Measurements from ENCODE around the gene EPHB6.

Gene EPHB6

GRCh38 chr7:142870147-142870559, 15.3 kb downstream of the EPHB6 start:
- TF ChIP-seq JUND (IDR thresholded peaks at IDR 0.05; ENCODE audit: low read depth) = no peak
- DNase-seq (ENCODE audit: low read depth in 1 of 2, low spot score in 1 of 2) = no peak
- in situ Hi-C loops (cut with HindIII; ENCODE audit: low pct_unique_long_range_greater_than_20kb, low sequenced_read_pairs) = no loop called here

DNA sequence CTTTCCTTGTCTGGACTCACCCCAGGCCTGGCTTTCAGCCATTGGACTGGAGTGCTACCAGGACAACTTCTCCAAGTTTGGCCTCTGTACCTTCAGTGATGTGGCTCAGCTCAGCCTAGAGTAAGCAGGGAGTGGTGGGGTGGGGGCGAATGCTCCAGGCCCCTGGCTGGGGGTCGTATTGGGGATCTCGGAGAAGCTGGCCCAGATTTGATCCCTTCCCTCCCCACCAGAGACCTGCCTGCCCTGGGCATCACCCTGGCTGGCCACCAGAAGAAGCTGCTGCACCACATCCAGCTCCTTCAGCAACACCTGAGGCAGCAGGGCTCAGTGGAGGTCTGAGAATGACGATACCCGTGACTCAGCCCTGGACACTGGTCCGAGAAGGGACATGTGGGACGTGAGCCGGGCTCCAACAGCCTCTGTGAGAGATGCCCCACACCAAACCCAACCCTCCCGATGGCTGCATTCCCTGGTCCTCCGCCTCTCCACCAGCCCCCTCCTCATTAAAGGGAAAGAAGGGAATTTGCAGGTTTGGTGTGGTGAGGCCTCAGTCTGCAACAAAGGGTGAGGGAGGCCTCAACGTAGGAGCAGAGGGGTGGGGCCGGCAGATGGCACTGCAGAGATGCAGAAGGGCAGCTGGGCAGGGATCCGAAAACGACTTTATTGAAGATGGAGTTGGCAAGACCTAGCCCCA, 15.8 kb downstream of the EPHB6 start:
- in situ Hi-C loops (cut with HindIII; ENCODE audit: low pct_unique_long_range_greater_than_20kb, low sequenced_read_pairs) = no loop called here
- DNase-seq (ENCODE audit: low read depth in 1 of 2, low spot score in 1 of 2) = no peak
- no peak for TF ChIP-seq JUND (IDR thresholded peaks at IDR 0.05; ENCODE audit: low read depth)

DNA sequence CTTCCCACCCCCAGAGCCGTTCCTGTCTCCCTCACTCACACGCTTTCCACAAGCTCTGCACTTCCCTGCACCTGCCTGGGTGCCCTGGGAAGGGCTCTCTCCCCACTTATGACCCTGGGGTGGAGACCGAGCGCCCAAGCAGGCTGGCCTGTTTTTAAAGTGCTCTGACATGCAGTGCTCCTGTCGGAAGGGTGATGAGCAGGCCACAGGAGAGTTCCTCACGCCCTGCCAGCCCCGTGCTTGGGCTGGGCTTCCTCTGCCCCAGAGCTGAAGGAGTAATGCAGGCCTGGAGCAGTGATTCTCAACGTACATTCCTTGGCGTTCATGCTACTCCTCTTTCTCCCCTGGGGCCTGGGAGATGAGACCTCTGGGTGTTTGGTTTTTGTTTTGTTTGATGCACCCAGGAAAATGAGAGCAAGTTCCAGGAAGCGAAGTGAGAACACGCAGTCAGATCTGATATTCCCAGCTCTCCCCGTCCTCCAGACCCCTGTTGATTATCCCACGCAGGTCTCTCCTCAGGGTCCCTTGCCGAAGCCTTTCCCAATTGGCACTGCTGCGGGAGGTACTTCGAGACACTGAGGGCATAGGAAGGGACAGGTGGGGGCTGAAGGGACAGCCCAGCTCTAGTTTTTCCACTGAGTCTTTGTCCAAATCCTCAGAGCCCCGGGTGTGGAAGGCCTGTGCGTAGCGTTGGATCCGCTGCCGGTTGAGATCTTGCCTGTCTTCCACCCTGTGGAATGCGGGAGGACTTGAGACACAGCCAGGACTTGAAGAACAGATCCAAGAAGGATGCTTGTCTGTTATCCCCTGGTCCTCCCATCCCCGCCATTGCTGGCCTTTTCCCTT, 16.6 kb downstream of the EPHB6 start:
- in situ Hi-C loops (cut with HindIII; ENCODE audit: low pct_unique_long_range_greater_than_20kb, low sequenced_read_pairs) = no loop called here
- no peak for TF ChIP-seq JUND (IDR thresholded peaks at IDR 0.05; ENCODE audit: low read depth)
- DNase-seq (ENCODE audit: low read depth in 1 of 2, low spot score in 1 of 2) = no peak

DNA sequence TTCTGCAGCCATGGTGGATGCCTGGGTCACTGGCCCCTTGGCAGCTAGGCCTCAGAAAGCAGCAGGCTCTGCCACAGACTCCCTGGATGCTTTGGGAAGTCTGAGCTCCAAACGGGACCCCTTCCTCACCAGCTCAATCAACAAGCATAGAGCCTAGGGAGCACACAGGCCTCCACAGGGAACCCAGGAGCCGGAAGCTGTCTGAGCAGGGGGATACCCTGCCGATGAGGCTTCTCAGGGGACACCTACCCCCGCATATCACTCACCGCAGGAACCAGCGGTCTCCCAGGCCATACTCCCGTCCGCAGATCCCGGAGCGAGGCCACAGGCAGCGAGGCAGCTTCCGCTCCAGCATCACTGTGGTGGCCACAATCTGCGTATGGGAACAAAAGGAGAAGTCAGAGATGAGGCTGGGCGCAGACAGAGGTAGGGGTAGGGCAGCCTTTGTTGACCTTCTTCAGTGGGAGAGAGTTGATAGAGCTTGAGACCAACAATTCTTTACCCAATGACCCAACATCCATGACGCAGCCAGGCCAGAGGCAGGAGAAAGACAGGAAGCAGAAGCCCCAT, 17.3 kb downstream of the EPHB6 start:
- TF ChIP-seq JUND (IDR thresholded peaks at IDR 0.05; ENCODE audit: low read depth) = no peak
- no peak for DNase-seq (ENCODE audit: low read depth in 1 of 2, low spot score in 1 of 2)
- in situ Hi-C loops (cut with HindIII; ENCODE audit: low pct_unique_long_range_greater_than_20kb, low sequenced_read_pairs) = no loop called here

DNA sequence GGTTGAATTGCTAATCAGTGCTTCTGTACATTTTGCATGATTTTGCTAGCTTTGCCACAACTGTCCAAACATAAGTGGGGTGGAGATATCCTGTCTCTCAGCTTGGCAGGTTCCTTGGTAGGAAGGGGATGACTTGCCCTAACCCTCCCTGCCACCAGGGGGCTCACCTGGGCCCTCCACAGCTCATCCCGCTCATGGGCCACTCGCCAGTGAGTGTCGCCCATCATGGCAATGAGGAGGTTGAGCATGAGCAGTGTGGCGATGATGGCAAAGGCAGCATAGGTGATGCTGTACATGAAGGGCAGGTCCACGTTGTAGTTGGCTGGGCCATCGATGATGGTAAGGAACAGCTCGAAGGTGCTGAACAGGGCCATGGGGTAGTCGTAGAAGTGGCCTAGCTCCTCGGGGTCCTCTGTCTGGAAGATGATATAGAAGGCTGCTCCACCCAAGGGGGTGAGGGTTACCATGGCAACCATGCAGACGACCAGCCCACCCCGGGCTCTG, 18.5 kb downstream of the EPHB6 start:
- in situ Hi-C loops (cut with HindIII; ENCODE audit: low pct_unique_long_range_greater_than_20kb, low sequenced_read_pairs) = no loop called here
- TF ChIP-seq JUND (IDR thresholded peaks at IDR 0.05; ENCODE audit: low read depth) = no peak
- DNase-seq (ENCODE audit: low read depth in 1 of 2, low spot score in 1 of 2) = peak in 1 of 2 experiments; percentile 68

DNA sequence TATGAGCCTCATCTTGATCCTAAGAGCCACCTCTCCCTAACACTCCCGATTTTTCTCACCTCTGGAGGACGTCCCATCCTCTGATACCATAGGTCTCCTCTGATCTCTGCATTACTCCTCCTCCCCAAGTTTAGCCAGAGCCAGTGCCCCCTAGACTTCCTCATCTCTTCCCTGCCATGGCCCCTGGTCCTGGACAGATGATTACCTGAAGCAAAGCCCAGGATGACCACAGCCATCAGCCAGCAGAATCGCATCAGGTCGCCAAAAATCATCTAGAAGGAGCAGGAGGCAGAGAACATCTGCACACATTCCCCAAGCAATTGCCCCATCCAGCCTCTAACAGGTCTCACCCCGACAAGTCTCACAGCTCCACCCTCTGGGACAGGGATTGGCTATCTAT, 19.0 kb downstream of the EPHB6 start:
- in situ Hi-C loops (cut with HindIII; ENCODE audit: low pct_unique_long_range_greater_than_20kb, low sequenced_read_pairs) = no loop called here
- no peak for TF ChIP-seq JUND (IDR thresholded peaks at IDR 0.05; ENCODE audit: low read depth)
- DNase-seq (ENCODE audit: low read depth in 1 of 2, low spot score in 1 of 2) = no peak

DNA sequence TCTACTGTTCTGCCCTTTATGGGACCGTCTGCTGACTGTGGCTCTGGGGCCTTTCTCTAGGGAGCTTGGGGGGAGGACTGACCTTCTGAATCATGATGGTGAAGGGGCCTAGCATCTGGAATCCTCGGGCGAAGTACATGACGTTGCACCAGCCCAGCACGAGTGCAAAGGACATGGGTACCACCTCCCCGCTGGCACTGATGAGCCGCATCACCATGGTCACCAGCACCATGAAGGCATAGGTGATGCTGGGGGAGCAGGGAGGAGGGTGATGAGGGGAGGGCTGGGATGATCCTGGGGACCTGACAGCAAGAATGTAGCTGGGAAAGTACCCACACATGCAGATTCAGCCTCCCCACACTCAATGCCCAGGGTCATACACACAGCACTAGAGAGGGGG, 19.5 kb downstream of the EPHB6 start:
- in situ Hi-C loops (cut with HindIII; ENCODE audit: low pct_unique_long_range_greater_than_20kb, low sequenced_read_pairs) = no loop called here
- no peak for DNase-seq (ENCODE audit: low read depth in 1 of 2, low spot score in 1 of 2)
- TF ChIP-seq JUND (IDR thresholded peaks at IDR 0.05; ENCODE audit: low read depth) = no peak

GRCh38 chr7:142874837-142875236, 20.0 kb downstream of the EPHB6 start:
- in situ Hi-C loops (cut with HindIII; ENCODE audit: low pct_unique_long_range_greater_than_20kb, low sequenced_read_pairs) = no loop called here
- TF ChIP-seq JUND (IDR thresholded peaks at IDR 0.05; ENCODE audit: low read depth) = no peak
- DNase-seq (ENCODE audit: low read depth in 1 of 2, low spot score in 1 of 2) = no peak

- TF ChIP-seq JUND (IDR thresholded peaks at IDR 0.05; ENCODE audit: low read depth) = no peak
- no peak for DNase-seq (ENCODE audit: low read depth in 1 of 2, low spot score in 1 of 2)
- in situ Hi-C loops (cut with HindIII; ENCODE audit: low pct_unique_long_range_greater_than_20kb, low sequenced_read_pairs) = no loop called here
Measured at GRCh38 chr7:142875456-142875855, 20.6 kb downstream of the EPHB6 start.

DNA sequence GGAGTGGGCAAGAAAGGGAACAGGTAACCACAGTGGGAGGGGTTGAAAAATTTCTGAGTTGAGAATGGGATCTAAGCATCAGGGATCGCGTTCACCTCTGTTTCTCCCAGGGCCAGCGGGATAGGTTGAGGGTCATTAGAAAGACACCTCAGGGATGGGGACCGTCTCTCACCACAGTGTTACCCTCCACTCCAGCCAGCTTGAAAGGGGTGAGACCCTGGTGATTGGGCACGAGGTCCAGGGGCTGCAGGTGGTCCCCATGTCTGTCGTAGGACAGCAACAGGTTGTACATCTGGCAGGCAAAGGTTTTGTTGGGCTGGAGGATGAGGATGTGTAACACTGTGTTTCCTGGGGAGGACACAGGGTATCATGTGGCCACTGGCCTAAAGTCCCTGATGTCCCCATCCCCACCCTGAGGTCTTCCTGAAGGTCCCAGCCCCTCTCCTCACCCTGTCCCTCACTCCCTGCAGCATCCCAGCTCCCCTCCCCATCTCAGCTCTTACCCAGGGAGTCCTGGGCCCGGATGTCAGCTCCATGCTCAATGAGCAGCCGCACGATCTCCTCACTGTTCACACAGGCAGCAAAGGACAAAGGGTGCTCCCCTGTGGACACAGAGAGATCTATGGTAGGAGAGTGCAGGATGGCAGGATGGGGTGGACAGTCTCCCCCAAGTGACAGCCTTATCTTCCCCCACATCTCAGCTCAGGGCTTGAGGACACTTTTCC, 21.5 kb downstream of the EPHB6 start:
- no peak for TF ChIP-seq JUND (IDR thresholded peaks at IDR 0.05; ENCODE audit: low read depth)
- DNase-seq (ENCODE audit: low read depth in 1 of 2, low spot score in 1 of 2) = no peak
- in situ Hi-C loops (cut with HindIII; ENCODE audit: low pct_unique_long_range_greater_than_20kb, low sequenced_read_pairs) = no loop called here

DNA sequence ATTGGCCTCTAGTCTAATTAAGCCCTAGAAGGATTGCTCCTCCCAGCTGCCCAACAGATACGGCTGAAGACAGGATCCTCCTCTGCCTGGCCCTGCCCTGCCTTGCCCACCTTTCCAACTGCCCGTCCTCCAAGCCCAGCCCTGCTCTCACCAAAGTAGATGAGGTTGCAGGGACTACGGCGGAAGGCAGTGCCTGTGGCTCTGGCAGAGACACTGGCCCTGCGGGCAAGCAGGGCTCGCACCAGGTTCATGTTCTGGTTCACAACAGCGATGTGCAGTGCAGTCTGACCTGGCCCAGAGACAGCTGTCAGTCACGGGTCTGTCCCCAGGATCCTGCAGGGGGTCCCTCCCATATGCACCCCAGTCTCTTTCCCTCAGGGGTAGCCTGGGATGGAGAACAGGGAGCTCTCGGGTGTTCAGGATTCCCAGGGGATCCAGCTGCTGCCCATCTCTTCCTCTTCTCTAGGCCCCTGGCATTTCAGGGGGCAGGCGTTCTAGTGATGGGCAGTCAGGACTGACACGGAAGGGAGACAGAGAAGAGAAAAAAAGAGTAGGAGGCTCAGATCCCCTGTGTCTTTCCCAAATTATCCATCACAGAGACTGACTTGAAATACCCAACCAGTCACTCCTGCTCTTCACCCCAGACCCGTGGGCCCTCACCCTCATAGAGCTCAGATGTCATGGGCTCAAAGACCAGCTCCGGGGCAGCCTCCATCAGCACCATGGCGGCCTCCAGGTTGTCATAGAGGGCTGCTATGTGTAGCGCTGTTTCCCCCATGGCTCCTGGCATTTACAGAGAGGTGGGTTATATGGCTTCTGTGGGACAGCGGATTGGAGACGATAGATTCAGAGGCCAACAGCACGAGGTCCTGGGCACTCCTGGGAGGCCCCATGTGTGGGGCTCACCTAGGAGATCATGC, 22.4 kb downstream of the EPHB6 start:
- no peak for DNase-seq (ENCODE audit: low read depth in 1 of 2, low spot score in 1 of 2)
- TF ChIP-seq JUND (IDR thresholded peaks at IDR 0.05; ENCODE audit: low read depth) = no peak
- in situ Hi-C loops (cut with HindIII; ENCODE audit: low pct_unique_long_range_greater_than_20kb, low sequenced_read_pairs) = no loop called here
